Neural cell (in vitro differentiated cells): Measurements from ENCODE around the gene THAP8.

Source experiments
- CTCF ChIP-seq: fragments of 450-650 bp; IDR thresholded peaks from 2 replicates; pipeline ENCODE4 v1.5.1; 2014; ENCODE audit warnings: antibody characterized with exemption, mild to moderate bottlenecking, moderate library complexity; ENCODE audit not compliant: poor library complexity, severe bottlenecking
- EP300 ChIP-seq: fragments of 450-650 bp; conservative IDR thresholded peaks from 2 replicates; pipeline ENCODE4 v1.6.1; 2014; ENCODE audit warnings: antibody characterized with exemption, mild to moderate bottlenecking, moderate library complexity; ENCODE audit not compliant: poor library complexity, severe bottlenecking
- EZH2 ChIP-seq: fragments of 200-600, 300-800 bp; shearing (Covaris generic), sonication (generic); IDR thresholded peaks from 2 replicates; pipeline ENCODE4 v1.6.1; 2014; ENCODE audit warnings: antibody characterized with exemption, low read length, borderline replicate concordance, mild to moderate bottlenecking; ENCODE audit not compliant: insufficient read depth, poor library complexity, severe bottlenecking
- REST ChIP-seq: IDR thresholded peaks from 2 replicates; pipeline ENCODE4 v1.6.1; 2012; ENCODE audit warnings: borderline replicate concordance

- TF ChIP-seq CTCF (no peak), REST (no peak), EP300 (no peak), EZH2 (no peak)
These were observed 30.3 kb upstream of the THAP8 start for GRCh38 chr19:36084231-36085009.
